HCT116 (cell line): ENCODE data around the gene C4orf36. TPM values are rescaled to one million over a fixed set of nuclear protein-coding genes. Genes with fewer than 3 reads are reported as not detected.

Source experiments
- ATAC-seq: fragments of 200-7000 bp; cut with Tn5 transposase; 2 replicates; pipeline ENCODE4 v1.9.1; 2020; ENCODE audit warnings: mild to moderate bottlenecking, moderate library complexity
- BruUV-seq: library from RNA; stranded (reverse); fragments of 400-500 nt; replicated peaks from 2 replicates; lab custom pipeline; 2021; lab: Mats Ljungman, UMichigan
- CTCF ChIA-PET: fragments of 300-600 bp; sonication (Branson Sonifier 250); formaldehyde crosslinking; loops from one replicate; lab custom pipeline; 2021; ENCODE audit warnings: antibody characterized with exemption; lab: Charles Lee
- POLR2A ChIA-PET: fragments of 300-600, 350-600 bp; sonication (Branson Sonifier 250); formaldehyde crosslinking; loops from one replicate; lab custom pipeline; 2021; ENCODE audit warnings: antibody characterized with exemption; lab: Charles Lee
- RAD21 ChIA-PET, 2 experiments: fragments of 300-600 bp; sonication (Branson Sonifier 250); formaldehyde crosslinking; loops; one replicate each; lab custom pipeline; 2023; ENCODE audit warnings: low total read pairs in 2 of 2; ENCODE audit not compliant: uncharacterized antibody in 2 of 2, unreplicated experiment in 2 of 2, low non-redundant PET in 1 of 2; lab: Charles Lee
- DNase-seq: peaks from one replicate; pipeline ENCODE4 v3.0.0-alpha.2; 2010; ENCODE audit warnings: low read depth, low spot score
- H2AFZ ChIP-seq: fragments of 200-600 bp; shearing (Covaris generic), sonication (generic); 2 replicates; pipeline ENCODE4 v1.6.1; 2017; ENCODE audit warnings: low read depth, mixed run types, mixed read lengths, antibody characterized with exemption, low read length; ENCODE audit not compliant: poor library complexity, severe bottlenecking
- H3K27ac ChIP-seq: 2 replicates; pipeline ENCODE4 v1.5.1; 2012; ENCODE audit warnings: low read depth, low read length
- H3K27me3 ChIP-seq: fragments of 200-600 bp; sonication (generic); 2 replicates; pipeline ENCODE4 v1.6.1; 2016; ENCODE audit warnings: mixed run types, low read length, mixed read lengths; ENCODE audit not compliant: insufficient read depth
- H3K36me3 ChIP-seq, 2 experiments: fragments of 200-500 bp in 1 of 2; fragments of 200-600 bp in 1 of 2; sonication (Bioruptor generic) in 1 of 2; sonication (generic) in 1 of 2; 2 replicates each; pipeline versions ENCODE4 v1.5.1 to v1.6.1; 2014 to 2016; ENCODE audit warnings: low read length in 2 of 2, inconsistent platforms in 1 of 2, mixed read lengths in 1 of 2, mixed run types in 1 of 2; ENCODE audit not compliant: insufficient read depth in 2 of 2, control insufficient read depth in 1 of 2
- H3K4me1 ChIP-seq, 2 experiments: fragments of 200-600 bp in 1 of 2; sonication (generic) in 1 of 2; 2 replicates each; pipeline versions ENCODE4 v1.5.1 to v1.6.1; 2012 to 2017; ENCODE audit warnings: low read length in 2 of 2, inconsistent platforms in 1 of 2, mild to moderate bottlenecking in 1 of 2, mixed read lengths in 1 of 2, mixed run types in 1 of 2, moderate library complexity in 1 of 2; ENCODE audit not compliant: insufficient read depth in 2 of 2, control insufficient read depth in 1 of 2
- H3K4me2 ChIP-seq: fragments of 200-600 bp; sonication (generic); 2 replicates; pipeline ENCODE4 v1.6.1; 2017; ENCODE audit warnings: mixed run types, low read length, mixed read lengths
- H3K4me3 ChIP-seq, 2 experiments: fragments of 200-600 bp in 1 of 2; sonication (generic) in 1 of 2; replicated peaks in 1 of 2; 2 replicates each; pipeline ENCODE4 v1.5.1; 2011 to 2016; ENCODE audit warnings: low read length in 2 of 2, control low read depth in 1 of 2, low read depth in 1 of 2, mild to moderate bottlenecking in 1 of 2, mixed read lengths in 1 of 2, mixed run types in 1 of 2
- H3K79me2 ChIP-seq: fragments of 200-600 bp; sonication (generic); 2 replicates; pipeline ENCODE4 v1.6.1; 2017; ENCODE audit warnings: mild to moderate bottlenecking, mixed run types, low read length, moderate library complexity, mixed read lengths; ENCODE audit not compliant: insufficient read depth
- H3K9ac ChIP-seq: fragments of 200-600 bp; sonication (generic); 2 replicates; pipeline ENCODE4 v1.6.1; 2016; ENCODE audit warnings: low read length, mixed read lengths
- H3K9me2 ChIP-seq: fragments of 200-600 bp; sonication (generic), shearing (Covaris generic); 2 replicates; pipeline ENCODE4 v1.6.1; 2017; ENCODE audit warnings: mixed run types, mild to moderate bottlenecking, moderate library complexity; ENCODE audit not compliant: insufficient read depth
- H3K9me3 ChIP-seq, 2 experiments: fragments of 200-500 bp in 1 of 2; fragments of 200-600 bp in 1 of 2; sonication (Bioruptor generic) in 1 of 2; sonication (generic) in 1 of 2; 2 replicates each; pipeline ENCODE4 v1.6.1; 2014 to 2017; ENCODE audit warnings: low read length in 2 of 2, mixed read lengths in 2 of 2, inconsistent platforms in 1 of 2, low read depth in 1 of 2, mild to moderate bottlenecking in 1 of 2, mixed run types in 1 of 2, moderate library complexity in 1 of 2; ENCODE audit not compliant: control insufficient read depth in 1 of 2, insufficient read depth in 1 of 2
- H4K20me1 ChIP-seq: fragments of 200-600 bp; sonication (generic), shearing (Covaris generic); 2 replicates; pipeline ENCODE4 v1.6.1; 2017; ENCODE audit warnings: mixed run types, mild to moderate bottlenecking, moderate library complexity; ENCODE audit not compliant: insufficient read depth
- CBX3 ChIP-seq: IDR thresholded peaks from 2 replicates; pipeline ENCODE4 v1.6.1; 2012; ENCODE audit warnings: low read depth
- CEBPB ChIP-seq: IDR thresholded peaks from 2 replicates; pipeline ENCODE4 v1.6.1; 2012; ENCODE audit warnings: low read depth
- EGR1 ChIP-seq: IDR thresholded peaks from 2 replicates; pipeline ENCODE4 v1.6.1; 2012; ENCODE audit warnings: low read depth
- intact Hi-C: fragments of 100-400 bp; cut with micrococcal nuclease; formaldehyde crosslinking; loops from 2 replicates; pipeline ENCODE4 v1.10.0; 2022
- total RNA-seq: library from RNA; stranded (reverse); gene quantifications from one replicate; pipeline ENCODE4 v1.2.1, GENCODE V29; 2021; ENCODE audit not compliant: unreplicated experiment
- TF ChIP-seq, protein P1 (sequence below): IDR thresholded peaks from 2 replicates; pipeline ENCODE4 v1.6.1; 2012; ENCODE audit warnings: low read depth
- TF ChIP-seq, protein P2 (sequence below): IDR thresholded peaks from 2 replicates; pipeline ENCODE4 v1.6.1; 2012

C4orf36 gene
- total RNA-seq, 1 experiment from 2014 or later = 1.8 TPM

DNA sequence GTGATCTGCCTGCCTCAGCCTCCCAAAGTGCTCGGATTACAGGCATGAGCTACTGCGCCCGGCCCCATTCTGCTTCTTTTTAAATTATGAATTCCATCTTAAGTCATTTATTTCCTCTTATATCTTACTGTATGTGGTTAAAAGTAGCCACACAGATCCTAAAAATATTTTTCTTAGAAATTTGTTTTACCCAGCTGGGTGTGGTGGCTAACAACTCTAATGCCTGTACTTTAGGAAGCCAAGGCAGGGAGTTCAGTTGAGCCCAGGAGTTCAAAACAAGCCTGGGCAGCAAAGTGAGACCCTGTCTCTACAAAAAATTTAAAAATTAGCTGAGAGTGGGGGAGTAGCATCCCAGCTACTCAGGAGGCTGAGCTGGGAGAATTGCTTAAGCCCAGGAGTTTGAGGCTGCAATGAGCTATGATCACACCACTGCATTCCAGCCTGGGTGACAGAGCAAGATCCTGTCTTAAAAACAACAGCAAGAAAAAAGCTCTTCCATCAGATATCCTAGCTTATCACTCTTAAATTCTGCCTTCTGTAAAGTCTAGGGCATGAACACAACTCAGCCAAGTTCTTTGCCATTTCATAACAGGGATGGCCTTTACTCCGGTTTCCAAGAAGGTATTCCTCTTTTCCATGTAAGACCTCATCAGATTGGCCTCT lies 27.5 kb upstream of the C4orf36 start:
- ChIA-PET CTCF (no interaction called here), RAD21 (interaction anchor here in 1 of 2 experiments (0.6 kb wide), 1 partner anchor 27 kb away, joined by 4 read pairs; no protein-coding TSS in a partner anchor), POLR2A (interaction anchor here (0.7 kb wide), 1 partner anchor 87 kb away, joined by 3 read pairs; no protein-coding TSS in a partner anchor)
- Histone ChIP-seq H3K27me3 (no peaks in the 10 kb centered on the region), H3K9ac (no peak overlapping the region), H4K20me1 (no peaks in the 10 kb centered on the region), H2AFZ (no peak overlapping the region), H3K4me3 (no peak overlapping the region), H3K79me2 (no peaks in the 10 kb centered on the region), H3K27ac (no peak overlapping the region), H3K4me2 (no peak overlapping the region), H3K9me3 (no peaks in the 10 kb centered on the region), H3K36me3 (no peaks in the 10 kb centered on the region), H3K4me1 (peaks cover 0 to 8% of the 10 kb centered on the region in 2 experiments; a peak in 3 of 4 replicates), H3K9me2 (no peaks in the 10 kb centered on the region)
- intact Hi-C loops = no loop called here
- no TSS peak for BruUV-seq
- DNase-seq (no peak), ATAC-seq (no peak)
- TF ChIP-seq EGR1 = no peak
- TF ChIP-seq CBX3 = no peak
- TF ChIP-seq, protein P1, sequence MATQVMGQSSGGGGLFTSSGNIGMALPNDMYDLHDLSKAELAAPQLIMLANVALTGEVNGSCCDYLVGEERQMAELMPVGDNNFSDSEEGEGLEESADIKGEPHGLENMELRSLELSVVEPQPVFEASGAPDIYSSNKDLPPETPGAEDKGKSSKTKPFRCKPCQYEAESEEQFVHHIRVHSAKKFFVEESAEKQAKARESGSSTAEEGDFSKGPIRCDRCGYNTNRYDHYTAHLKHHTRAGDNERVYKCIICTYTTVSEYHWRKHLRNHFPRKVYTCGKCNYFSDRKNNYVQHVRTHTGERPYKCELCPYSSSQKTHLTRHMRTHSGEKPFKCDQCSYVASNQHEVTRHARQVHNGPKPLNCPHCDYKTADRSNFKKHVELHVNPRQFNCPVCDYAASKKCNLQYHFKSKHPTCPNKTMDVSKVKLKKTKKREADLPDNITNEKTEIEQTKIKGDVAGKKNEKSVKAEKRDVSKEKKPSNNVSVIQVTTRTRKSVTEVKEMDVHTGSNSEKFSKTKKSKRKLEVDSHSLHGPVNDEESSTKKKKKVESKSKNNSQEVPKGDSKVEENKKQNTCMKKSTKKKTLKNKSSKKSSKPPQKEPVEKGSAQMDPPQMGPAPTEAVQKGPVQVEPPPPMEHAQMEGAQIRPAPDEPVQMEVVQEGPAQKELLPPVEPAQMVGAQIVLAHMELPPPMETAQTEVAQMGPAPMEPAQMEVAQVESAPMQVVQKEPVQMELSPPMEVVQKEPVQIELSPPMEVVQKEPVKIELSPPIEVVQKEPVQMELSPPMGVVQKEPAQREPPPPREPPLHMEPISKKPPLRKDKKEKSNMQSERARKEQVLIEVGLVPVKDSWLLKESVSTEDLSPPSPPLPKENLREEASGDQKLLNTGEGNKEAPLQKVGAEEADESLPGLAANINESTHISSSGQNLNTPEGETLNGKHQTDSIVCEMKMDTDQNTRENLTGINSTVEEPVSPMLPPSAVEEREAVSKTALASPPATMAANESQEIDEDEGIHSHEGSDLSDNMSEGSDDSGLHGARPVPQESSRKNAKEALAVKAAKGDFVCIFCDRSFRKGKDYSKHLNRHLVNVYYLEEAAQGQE = no peak

DNA sequence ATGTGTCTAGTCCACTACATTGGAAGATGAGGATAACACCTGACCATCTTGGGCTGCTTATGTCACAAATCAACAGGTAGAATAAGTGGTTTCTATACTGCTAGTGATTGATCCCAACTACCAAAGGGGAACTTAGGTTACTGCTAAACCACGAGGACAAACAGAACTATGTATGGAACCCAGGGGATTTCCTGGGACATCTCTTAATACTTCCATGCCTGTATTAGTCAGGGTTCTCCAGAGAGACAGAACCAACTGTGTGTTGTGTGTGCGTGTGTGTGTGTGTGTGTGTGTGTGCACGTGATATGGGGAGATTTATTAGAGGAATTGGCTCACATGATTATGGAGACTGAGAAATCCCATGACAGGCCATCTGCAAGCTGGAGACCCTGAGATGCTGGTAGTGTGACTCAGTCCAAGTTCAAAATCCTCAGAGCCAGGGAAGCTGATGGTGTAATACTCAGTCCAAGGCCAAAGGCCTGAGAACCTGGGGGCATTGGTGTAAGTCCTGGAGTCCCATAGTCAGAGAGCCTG lies 26.4 kb upstream of the C4orf36 start:
- ATAC-seq (no peak), DNase-seq (no peak)
- Histone ChIP-seq H3K9ac (no peak overlapping the region), H3K4me2 (no peak overlapping the region), H3K9me2 (no peaks in the 10 kb centered on the region), H4K20me1 (no peaks in the 10 kb centered on the region), H3K9me3 (no peaks in the 10 kb centered on the region), H3K4me3 (no peak overlapping the region), H3K4me1 (peaks cover 0 to 4% of the 10 kb centered on the region in 2 experiments; a peak in 3 of 4 replicates), H3K79me2 (no peaks in the 10 kb centered on the region), H3K36me3 (no peaks in the 10 kb centered on the region), H3K27me3 (no peaks in the 10 kb centered on the region), H3K27ac (no peak overlapping the region), H2AFZ (no peak overlapping the region)
- RAD21 ChIA-PET = no interaction called here
- TF ChIP-seq CEBPB = no peak
- TF ChIP-seq, protein P2, sequence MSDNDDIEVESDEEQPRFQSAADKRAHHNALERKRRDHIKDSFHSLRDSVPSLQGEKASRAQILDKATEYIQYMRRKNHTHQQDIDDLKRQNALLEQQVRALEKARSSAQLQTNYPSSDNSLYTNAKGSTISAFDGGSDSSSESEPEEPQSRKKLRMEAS = no peak
- POLR2A ChIA-PET = no interaction called here
- intact Hi-C loops = no loop called here
- CTCF ChIA-PET = no interaction called here
- no TSS peak for BruUV-seq
